SK-N-SH (cell line): ENCODE results near the gene STX18. TPM values are rescaled to one million over a fixed set of nuclear protein-coding genes. Genes with fewer than 3 reads are reported as not detected.

Source experiments
- CTCF ChIA-PET: fragments of 300-600, 350-600 bp; formaldehyde crosslinking; extraction: SDS; loops from one replicate; lab custom pipeline; 2021; lab: Yijun Ruan, JAX
- POLR2A ChIA-PET: fragments of 350-600 bp; sonication (Branson Sonifier 250); formaldehyde crosslinking; extraction: SDS; loops from one replicate; lab custom pipeline; 2020; ENCODE audit warnings: antibody characterized with exemption, inconsistent platforms; lab: Yijun Ruan, JAX
- DNase-seq: peaks from one replicate; pipeline ENCODE4 v3.0.0; 2012
- H2AFZ ChIP-seq: fragments of 200-600 bp; sonication (generic); 2 replicates; pipeline ENCODE4 v1.8.1; 2016; ENCODE audit warnings: antibody characterized with exemption, mild to moderate bottlenecking, low read depth
- H3F3A ChIP-seq: fragments of 200-600 bp; sonication (generic); replicated peaks from 2 replicates; pipeline ENCODE3; 2016; ENCODE audit warnings: antibody characterized with exemption, mild to moderate bottlenecking; ENCODE audit not compliant: insufficient read depth
- H3K27ac ChIP-seq, 2 experiments: fragments of 200-500 bp in 1 of 2; fragments of 200-600 bp in 1 of 2; sonication (Bioruptor generic) in 1 of 2; sonication (generic), shearing (Covaris generic) in 1 of 2; 2 replicates each; pipeline versions ENCODE4 v1.5.1 to v1.6.1; 2014 to 2016; ENCODE audit warnings: low read depth in 2 of 2, inconsistent platforms in 1 of 2, low read length in 1 of 2, mild to moderate bottlenecking in 1 of 2, mixed read lengths in 1 of 2
- H3K27me3 ChIP-seq: fragments of 200-600 bp; sonication (generic), shearing (Covaris generic); 2 replicates; pipeline ENCODE4 v1.6.1; 2016; ENCODE audit warnings: mixed run types; ENCODE audit not compliant: insufficient read depth
- H3K36me3 ChIP-seq, 2 experiments: fragments of 200-500 bp in 1 of 2; fragments of 200-600 bp in 1 of 2; sonication (Bioruptor generic) in 1 of 2; sonication (generic) in 1 of 2; replicated peaks in 1 of 2; 2 replicates each; pipeline versions ENCODE3 to v1.5.1; 2014 to 2016; ENCODE audit warnings: low read length in 1 of 2, mild to moderate bottlenecking in 1 of 2; ENCODE audit not compliant: insufficient read depth in 2 of 2, control insufficient read depth in 1 of 2
- H3K4me1 ChIP-seq, 2 experiments: fragments of 200-500 bp in 1 of 2; fragments of 200-600 bp in 1 of 2; sonication (Bioruptor generic) in 1 of 2; sonication (generic), shearing (Covaris generic) in 1 of 2; 2 replicates each; pipeline versions ENCODE4 v1.5.1 to v1.6.1; 2014 to 2016; ENCODE audit warnings: low read depth in 1 of 2, low read length in 1 of 2, mixed run types in 1 of 2; ENCODE audit not compliant: insufficient read depth in 2 of 2, control insufficient read depth in 1 of 2
- H3K4me2 ChIP-seq: fragments of 200-600 bp; sonication (generic), shearing (Covaris generic); 2 replicates; pipeline ENCODE4 v1.6.1; 2017; ENCODE audit warnings: mixed run types
- H3K4me3 ChIP-seq, 2 experiments: fragments of 200-500 bp in 1 of 2; fragments of 200-600 bp in 1 of 2; sonication (Bioruptor generic) in 1 of 2; sonication (generic), shearing (Covaris generic) in 1 of 2; 2 replicates each; pipeline versions ENCODE4 v1.5.1 to v1.8.1; 2014 to 2016; ENCODE audit warnings: low read depth in 2 of 2, inconsistent platforms in 1 of 2, low read length in 1 of 2, mild to moderate bottlenecking in 1 of 2, mixed read lengths in 1 of 2, moderate library complexity in 1 of 2
- H3K79me2 ChIP-seq: fragments of 200-600 bp; sonication (generic); 2 replicates; pipeline ENCODE4 v1.8.1; 2017; ENCODE audit warnings: mild to moderate bottlenecking; ENCODE audit not compliant: insufficient read depth
- H3K9ac ChIP-seq: fragments of 200-600 bp; sonication (generic); 2 replicates; pipeline ENCODE4 v1.6.1; 2017; ENCODE audit warnings: mixed run types
- H3K9me2 ChIP-seq: fragments of 200-600 bp; sonication (generic); 2 replicates; pipeline ENCODE4 v1.6.1; 2017; ENCODE audit warnings: mixed run types
- H3K9me3 ChIP-seq: fragments of 200-600 bp; sonication (generic); 2 replicates; pipeline ENCODE4 v1.6.1; 2017; ENCODE audit warnings: mixed run types, mild to moderate bottlenecking, moderate library complexity
- H4K20me1 ChIP-seq: fragments of 200-600 bp; sonication (generic); 2 replicates; pipeline ENCODE4 v1.6.1; 2017; ENCODE audit warnings: mild to moderate bottlenecking, mixed run types; ENCODE audit not compliant: insufficient read depth
- EP300 ChIP-seq, 2 experiments: IDR thresholded peaks; 2 replicates each; pipeline versions ENCODE4 v1.4.0 to v1.6.1; 2012; ENCODE audit warnings: borderline replicate concordance in 1 of 2, low read depth in 1 of 2, low read length in 1 of 2
- FOSL2 ChIP-seq: IDR thresholded peaks from 2 replicates; pipeline ENCODE4 v1.4.0; 2012; ENCODE audit warnings: low read depth, mild to moderate bottlenecking, moderate library complexity, borderline replicate concordance
- FOXJ3 ChIP-seq: sonication (generic); formaldehyde crosslinking; IDR thresholded peaks from 2 replicates; pipeline ENCODE4 v1.5.1; 2020; ENCODE audit warnings: mild to moderate bottlenecking, missing genetic modification reagents
- GATA2 ChIP-seq: sonication (generic); formaldehyde crosslinking; IDR thresholded peaks from 2 replicates; pipeline ENCODE4 v1.5.0; 2020; ENCODE audit warnings: mild to moderate bottlenecking, missing genetic modification reagents
- MAX ChIP-seq: IDR thresholded peaks from 2 replicates; pipeline ENCODE4 v1.4.0; 2012; ENCODE audit warnings: low read depth
- NFIC ChIP-seq: IDR thresholded peaks from 2 replicates; pipeline ENCODE4 v1.4.0; 2012; ENCODE audit warnings: borderline replicate concordance
- RAD21 ChIP-seq: IDR thresholded peaks from 2 replicates; pipeline ENCODE4 v1.6.1; 2012; ENCODE audit warnings: mild to moderate bottlenecking, low read length
- REST ChIP-seq: IDR thresholded peaks from 2 replicates; pipeline ENCODE4 v1.6.1; 2012; ENCODE audit warnings: mild to moderate bottlenecking, low read depth, low read length, moderate library complexity
- RXRA ChIP-seq: IDR thresholded peaks from 2 replicates; pipeline ENCODE4 v1.4.0; 2012; ENCODE audit warnings: low read depth, mild to moderate bottlenecking, borderline replicate concordance
- TAF1 ChIP-seq: IDR thresholded peaks from 2 replicates; pipeline ENCODE4 v1.6.1; 2012; ENCODE audit warnings: low read depth, mild to moderate bottlenecking, low read length, moderate library complexity, borderline replicate concordance
- TEAD4 ChIP-seq: IDR thresholded peaks from 2 replicates; pipeline ENCODE4 v1.4.0; 2012; ENCODE audit warnings: mild to moderate bottlenecking, borderline replicate concordance; ENCODE audit not compliant: insufficient read depth
- YY1 ChIP-seq: IDR thresholded peaks from 2 replicates; pipeline ENCODE4 v1.4.0; 2012; ENCODE audit warnings: low read depth, mild to moderate bottlenecking
- WGBS: methylation state at CpG from one replicate; pipeline ENCODE4 v1.1.6; 2017; ENCODE audit warnings: low lambda C conversion rate; 5-methylcytosine and 5-hydroxymethylcytosine counted together
- polyA plus RNA-seq, 3 experiments: library from polyadenylated mRNA; depleted of rRNA; stranded (reverse); fragments of >200 nt; gene quantifications; 2 replicates each; pipeline ENCODE4 v1.2.3, GENCODE V29; 2012
- TF ChIP-seq, protein P1 (sequence below): fragments of 200-600 bp; sonication (generic); IDR thresholded peaks from 2 replicates; pipeline ENCODE4 v1.6.1; 2017; ENCODE audit warnings: antibody characterized with exemption, mild to moderate bottlenecking, moderate library complexity

The STX18 gene
- polyA plus RNA-seq, 1 of the 3 experiments (the other 2 are of a cell fraction), result 17.3 TPM

DNA sequence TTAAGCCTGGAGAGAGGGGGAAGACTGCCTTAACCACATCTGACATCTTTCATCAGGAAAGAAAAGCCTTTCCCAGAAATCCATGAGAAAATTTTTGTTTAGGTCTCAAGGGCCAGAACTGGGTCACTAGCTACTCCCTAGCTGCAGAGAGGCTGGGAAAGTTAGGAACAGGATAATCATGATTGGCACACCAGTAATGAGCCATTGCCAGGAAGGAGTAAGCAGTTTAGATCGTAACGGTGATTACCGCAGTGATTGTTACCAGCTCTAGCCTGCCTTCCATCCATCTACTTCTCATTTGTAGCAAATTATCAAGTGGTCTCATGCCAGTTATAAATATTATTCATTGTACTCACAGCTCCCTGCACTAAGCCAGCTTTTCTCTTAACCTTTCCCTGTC lies 22.7 kb upstream of the STX18 start (continued):
- TF ChIP-seq YY1, result no peak
- no peak for TF ChIP-seq FOXJ3
- no peak for TF ChIP-seq FOSL2
- no peak for TF ChIP-seq RAD21

DNA sequence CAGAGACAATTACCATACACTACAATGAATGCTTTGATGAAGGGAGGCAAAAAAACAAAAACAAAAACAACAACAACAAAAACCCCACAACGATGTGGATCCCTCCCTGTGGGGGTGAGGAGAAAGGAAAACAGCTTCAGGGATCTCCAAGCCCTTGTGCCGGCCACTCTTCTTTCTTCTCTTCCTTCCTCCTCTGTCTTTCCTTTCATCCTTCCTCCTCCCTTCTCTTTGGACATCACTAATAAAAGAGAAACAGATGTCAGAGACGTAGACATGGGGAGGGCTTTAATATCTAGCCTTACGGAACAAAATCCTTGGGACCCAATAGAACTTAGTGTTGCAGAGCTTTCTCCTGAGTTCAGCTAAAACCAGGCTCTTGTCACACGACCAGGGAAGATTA lies 18.8 kb upstream of the STX18 start:
- POLR2A ChIA-PET, result no interaction called here
- H3K4me2 ChIP-seq, result no peak overlapping the region
- no peaks in the 10 kb centered on the region for H4K20me1 ChIP-seq
- H3K4me1 ChIP-seq, result no peaks in the 10 kb centered on the region
- H3K27ac ChIP-seq, result no peak overlapping the region
- no peaks in the 10 kb centered on the region for H3K36me3 ChIP-seq
- no peaks in the 10 kb centered on the region for H3K9me2 ChIP-seq
- DNase-seq, result no peak
- no peak overlapping the region for H3K9ac ChIP-seq
- no peaks in the 10 kb centered on the region for H3K9me3 ChIP-seq
- H3K27me3 ChIP-seq, result no peaks in the 10 kb centered on the region
- WGBS, result 78% methylated on average over 5 of the region's 5 CpGs
- TF ChIP-seq RAD21 (no peak), RXRA (no peak), TEAD4 (no peak), NFIC (no peak), GATA2 (CRISPR knock-in tag) (no peak), REST (no peak), TAF1 (no peak), FOXJ3 (no peak), EP300 (IDR thresholded peaks at IDR 0.05; ENCODE audit: borderline replicate concordance in 1 of 2, low read depth in 1 of 2, low read length in 1 of 2) (no peak), MAX (no peak)
- TF ChIP-seq, protein P1, sequence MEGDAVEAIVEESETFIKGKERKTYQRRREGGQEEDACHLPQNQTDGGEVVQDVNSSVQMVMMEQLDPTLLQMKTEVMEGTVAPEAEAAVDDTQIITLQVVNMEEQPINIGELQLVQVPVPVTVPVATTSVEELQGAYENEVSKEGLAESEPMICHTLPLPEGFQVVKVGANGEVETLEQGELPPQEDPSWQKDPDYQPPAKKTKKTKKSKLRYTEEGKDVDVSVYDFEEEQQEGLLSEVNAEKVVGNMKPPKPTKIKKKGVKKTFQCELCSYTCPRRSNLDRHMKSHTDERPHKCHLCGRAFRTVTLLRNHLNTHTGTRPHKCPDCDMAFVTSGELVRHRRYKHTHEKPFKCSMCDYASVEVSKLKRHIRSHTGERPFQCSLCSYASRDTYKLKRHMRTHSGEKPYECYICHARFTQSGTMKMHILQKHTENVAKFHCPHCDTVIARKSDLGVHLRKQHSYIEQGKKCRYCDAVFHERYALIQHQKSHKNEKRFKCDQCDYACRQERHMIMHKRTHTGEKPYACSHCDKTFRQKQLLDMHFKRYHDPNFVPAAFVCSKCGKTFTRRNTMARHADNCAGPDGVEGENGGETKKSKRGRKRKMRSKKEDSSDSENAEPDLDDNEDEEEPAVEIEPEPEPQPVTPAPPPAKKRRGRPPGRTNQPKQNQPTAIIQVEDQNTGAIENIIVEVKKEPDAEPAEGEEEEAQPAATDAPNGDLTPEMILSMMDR, result no peak
- TF ChIP-seq, all 33 proteins: peak for 0
- H3K4me3 ChIP-seq, result no peak overlapping the region
- no peaks in the 10 kb centered on the region for H3K79me2 ChIP-seq
- CTCF ChIA-PET, result interaction anchor here (1.1 kb wide), 1 partner anchor 80 kb away, joined by 3 read pairs; no protein-coding TSS in a partner anchor
- no peak overlapping the region for H2AFZ ChIP-seq
- no peaks in the 10 kb centered on the region for H3F3A ChIP-seq
